Transverse colon (tissue), 4 donors: ENCODE results near the gene SCTR.

Source experiments
- CTCF ChIP-seq, 5 experiments: fragments of 200-600 bp in 3 of 5; fragments of 450-650 bp in 2 of 5; sonication (generic) in 3 of 5; IDR thresholded peaks; 1 replicate in 2 of 5; 2 replicates in 3 of 5; pipeline ENCODE4 v1.5.1; 2016 to 2017; ENCODE audit warnings: antibody characterized with exemption in 5 of 5, inconsistent platforms in 3 of 5, mild to moderate bottlenecking in 2 of 5, moderate library complexity in 1 of 5
- POLR2A ChIP-seq: fragments of 450-650 bp; IDR thresholded peaks from one replicate; pipeline ENCODE4 v1.6.1; 2016; ENCODE audit warnings: antibody characterized with exemption, mild to moderate bottlenecking, moderate library complexity
- POLR2AphosphoS5 ChIP-seq, 3 donors: sonication (generic); formaldehyde crosslinking; IDR thresholded peaks; one replicate each; pipeline ENCODE4 v1.6.1; 2016; ENCODE audit warnings: antibody characterized with exemption in 3 of 3

GRCh38 chr2:119544075-119544938 is 20.0 kb upstream of the SCTR start, which contains the start of gene CFAP221:
- no peak for TF ChIP-seq POLR2A
- TF ChIP-seq CTCF (IDR thresholded peaks at IDR 0.05), result no peak
- TF ChIP-seq POLR2AphosphoS5 (IDR thresholded peaks at IDR 0.05), result no peak
